ENCODE data around the gene HUS1B. TPM values are rescaled to one million over a fixed set of nuclear protein-coding genes. Genes with fewer than 3 reads are reported as not detected.

Gene HUS1B
- total RNA-seq, 1 experiment from 2014 or later, result 3.1 TPM

DNA sequence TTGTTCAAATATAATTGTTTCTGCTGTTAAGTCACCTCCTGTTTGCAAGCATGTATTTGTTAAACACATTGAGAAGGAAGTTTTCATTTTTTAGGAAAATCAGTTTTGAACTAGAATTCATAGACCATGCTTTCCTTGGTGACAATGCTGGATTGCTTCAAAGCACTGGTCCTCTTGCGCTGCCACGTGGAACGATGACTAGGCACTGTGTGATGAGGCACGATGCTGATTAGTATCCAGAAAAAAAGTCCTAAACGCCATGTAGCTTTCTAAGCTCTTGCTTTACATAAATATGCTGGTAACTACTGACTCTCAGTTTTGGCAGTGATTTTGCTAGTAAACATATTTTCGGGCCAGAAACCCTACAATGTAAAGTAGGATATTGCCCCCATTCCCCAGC lies 47.1 kb upstream of the HUS1B start:
- Histone ChIP-seq H3K36me3 (ENCODE audit: low read depth, low read length) (no peaks in the 10 kb centered on the region), H3F3A (ENCODE audit: low read length, unreplicated experiment) (no peaks in the 10 kb centered on the region), H3K9me3 (ENCODE audit: low read length) (no peaks in the 10 kb centered on the region), H3K4me3 (ENCODE audit: low read length) (0 out of 2 replicates have a peak overlapping the region, but pooled peaks have one; percentile 1), H2AFZ (ENCODE audit: low read length) (peak overlapping the region; percentile 42), H3K79me2 (ENCODE audit: low read length) (no peaks in the 10 kb centered on the region), H3K4me1 (ENCODE audit: insufficient read depth, low read length) (peaks cover 28% of the 10 kb centered on the region), H4K20me1 (ENCODE audit: low read length) (no peaks in the 10 kb centered on the region), H3K4me2 (ENCODE audit: low read length) (peak overlapping the region; percentile 35), H3K9me2 (replicated peaks; ENCODE audit: low read length) (no peaks in the 10 kb centered on the region), H3K9ac (ENCODE audit: low read length) (0 out of 2 replicates have a peak overlapping the region, but pooled peaks have one; percentile 22), H3K27me3 (ENCODE audit: low read length) (no peaks in the 10 kb centered on the region), H3K27ac (ENCODE audit: low read length) (peak overlapping the region; percentile 52)
- ChIA-PET POLR2A (ENCODE audit: unreplicated experiment) (no interaction called here), CTCF (no interaction called here)
- BruUV-seq (replicated peaks), result no TSS peak
- ATAC-seq (peak; percentile 66), DNase-seq (peak; percentile 48)
- intact Hi-C loops (cut with micrococcal nuclease), result loop anchor here (5.0 kb wide), 1 partner anchor 87 kb away; no protein-coding TSS in a partner anchor
- no peak for TF ChIP-seq EZH2phosphoT487 (IDR thresholded peaks at IDR 0.05; ENCODE audit: borderline replicate concordance, low read length)
- no peak for TF ChIP-seq EZH2 (IDR thresholded peaks at IDR 0.05; ENCODE audit: low read length, unreplicated experiment)
- TF ChIP-seq, protein P1, sequence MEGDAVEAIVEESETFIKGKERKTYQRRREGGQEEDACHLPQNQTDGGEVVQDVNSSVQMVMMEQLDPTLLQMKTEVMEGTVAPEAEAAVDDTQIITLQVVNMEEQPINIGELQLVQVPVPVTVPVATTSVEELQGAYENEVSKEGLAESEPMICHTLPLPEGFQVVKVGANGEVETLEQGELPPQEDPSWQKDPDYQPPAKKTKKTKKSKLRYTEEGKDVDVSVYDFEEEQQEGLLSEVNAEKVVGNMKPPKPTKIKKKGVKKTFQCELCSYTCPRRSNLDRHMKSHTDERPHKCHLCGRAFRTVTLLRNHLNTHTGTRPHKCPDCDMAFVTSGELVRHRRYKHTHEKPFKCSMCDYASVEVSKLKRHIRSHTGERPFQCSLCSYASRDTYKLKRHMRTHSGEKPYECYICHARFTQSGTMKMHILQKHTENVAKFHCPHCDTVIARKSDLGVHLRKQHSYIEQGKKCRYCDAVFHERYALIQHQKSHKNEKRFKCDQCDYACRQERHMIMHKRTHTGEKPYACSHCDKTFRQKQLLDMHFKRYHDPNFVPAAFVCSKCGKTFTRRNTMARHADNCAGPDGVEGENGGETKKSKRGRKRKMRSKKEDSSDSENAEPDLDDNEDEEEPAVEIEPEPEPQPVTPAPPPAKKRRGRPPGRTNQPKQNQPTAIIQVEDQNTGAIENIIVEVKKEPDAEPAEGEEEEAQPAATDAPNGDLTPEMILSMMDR (conservative IDR thresholded peaks at IDR 0.05; ENCODE audit: low read depth, low read length), result no peak

- CTCF ChIA-PET, result no interaction called here
- Histone ChIP-seq H3K27ac (ENCODE audit: low read length) (peak overlapping the region; percentile 52), H3K4me3 (ENCODE audit: low read length) (0 out of 2 replicates have a peak overlapping the region, but pooled peaks have one; percentile 1), H3K9me2 (replicated peaks; ENCODE audit: low read length) (no peaks in the 10 kb centered on the region), H3K27me3 (ENCODE audit: low read length) (no peaks in the 10 kb centered on the region), H3K36me3 (ENCODE audit: low read depth, low read length) (no peaks in the 10 kb centered on the region), H3F3A (ENCODE audit: low read length, unreplicated experiment) (no peaks in the 10 kb centered on the region), H3K4me2 (ENCODE audit: low read length) (peak overlapping the region; percentile 35), H3K79me2 (ENCODE audit: low read length) (no peaks in the 10 kb centered on the region), H4K20me1 (ENCODE audit: low read length) (no peaks in the 10 kb centered on the region), H3K4me1 (ENCODE audit: insufficient read depth, low read length) (peaks cover 28% of the 10 kb centered on the region), H3K9me3 (ENCODE audit: low read length) (no peaks in the 10 kb centered on the region), H2AFZ (ENCODE audit: low read length) (peak overlapping the region; percentile 42), H3K9ac (ENCODE audit: low read length) (0 out of 2 replicates have a peak overlapping the region, but pooled peaks have one; percentile 22)
- no TSS peak for BruUV-seq (replicated peaks)
- TF ChIP-seq, protein P1 (conservative IDR thresholded peaks at IDR 0.05; ENCODE audit: low read depth, low read length), result no peak
- TF ChIP-seq EZH2 (IDR thresholded peaks at IDR 0.05; ENCODE audit: low read length, unreplicated experiment) (no peak), EZH2phosphoT487 (IDR thresholded peaks at IDR 0.05; ENCODE audit: borderline replicate concordance, low read length) (no peak)
- POLR2A ChIA-PET (ENCODE audit: unreplicated experiment), result interaction anchor here (0.6 kb wide), 1 partner anchor 478 kb away, joined by 3 read pairs; no protein-coding TSS in a partner anchor
- intact Hi-C loops (cut with micrococcal nuclease), result loop anchor here (5.0 kb wide), 1 partner anchor 86 kb away; no protein-coding TSS in a partner anchor
- DNase-seq (peak; percentile 72), ATAC-seq (peak; percentile 83)
Measured at GRCh38 chr6:703552-703951, 46.7 kb upstream of the HUS1B start.

All from PC-3 (cell line).